ENCODE results near the gene CCT3.
A peak's percentile ranks its signal among the peaks of the same experiment; 100 is the strongest.
"Not testable (repeated sequence)": the region's sequence is repeated elsewhere in the genome, so short reads cannot be mapped to it uniquely, and the experiment has no call there.

Gene CCT3

GRCh38 chr1:156359249-156359648 lies 21.2 kb upstream of the CCT3 start:
- no peak overlapping the region for H3K4me3 ChIP-seq (ENCODE audit: low read length)
- no peak for DNase-seq (ENCODE audit: low read depth)
- no peak for TF ChIP-seq CTCF (IDR thresholded peaks at IDR 0.05; ENCODE audit: insufficient read depth, low read depth, low read length, missing control alignments)

GRCh38 chr1:156358641-156359040 lies 20.5 kb upstream of the CCT3 start:
- no peak overlapping the region for H3K4me3 ChIP-seq (ENCODE audit: low read length)
- no peak for DNase-seq (ENCODE audit: low read depth)
- no peak for TF ChIP-seq CTCF (IDR thresholded peaks at IDR 0.05; ENCODE audit: insufficient read depth, low read depth, low read length, missing control alignments)

GRCh38 chr1:156357977-156358376 lies 19.9 kb upstream of the CCT3 start:
- no peak overlapping the region for H3K4me3 ChIP-seq (ENCODE audit: low read length)
- no peak for TF ChIP-seq CTCF (IDR thresholded peaks at IDR 0.05; ENCODE audit: insufficient read depth, low read depth, low read length, missing control alignments)
- DNase-seq (ENCODE audit: low read depth), result no peak

- peak; percentile 86 for TF ChIP-seq CTCF (IDR thresholded peaks at IDR 0.05; ENCODE audit: insufficient read depth, low read depth, low read length, missing control alignments)
- H3K4me3 ChIP-seq (ENCODE audit: low read length), result no peak overlapping the region
- DNase-seq (ENCODE audit: low read depth), result peak; percentile 74
Measured at GRCh38 chr1:156356875-156357534, 18.9 kb upstream of the CCT3 start.

GRCh38 chr1:156356262-156356874 lies 18.3 kb upstream of the CCT3 start:
- no peak for DNase-seq (ENCODE audit: low read depth)
- no peak overlapping the region for H3K4me3 ChIP-seq (ENCODE audit: low read length)
- no peak for TF ChIP-seq CTCF (IDR thresholded peaks at IDR 0.05; ENCODE audit: insufficient read depth, low read depth, low read length, missing control alignments)

GRCh38 chr1:156352481-156352880 lies 14.4 kb upstream of the CCT3 start:
- not testable (repeated sequence) for H3K4me3 ChIP-seq (ENCODE audit: low read length); DNase-seq (ENCODE audit: low read depth)

GRCh38 chr1:156347331-156347730 lies 9.2 kb upstream of the CCT3 start:
- no peak for DNase-seq (ENCODE audit: low read depth)
- no peak for TF ChIP-seq CTCF (IDR thresholded peaks at IDR 0.05; ENCODE audit: insufficient read depth, low read depth, low read length, missing control alignments)
- H3K4me3 ChIP-seq (ENCODE audit: low read length), result no peak overlapping the region
